Glutamatergic neuron (in vitro differentiated cells): ENCODE results near the gene ARFIP2. TPM values are rescaled to one million over a fixed set of nuclear protein-coding genes. Genes with fewer than 3 reads are reported as not detected.

Experiments
- DNase-seq: peaks from one replicate; pipeline ENCODE4 v3.0.0; 2022
- H3K27ac Mint-ChIP-seq: one replicate; pipeline ENCODE4 v1.8.0; 2020; ENCODE audit warnings: mild to moderate bottlenecking, mixed read lengths, inconsistent platforms; ENCODE audit not compliant: unreplicated experiment
- H3K27me3 Mint-ChIP-seq: one replicate; pipeline ENCODE4 v1.8.0; 2020; ENCODE audit warnings: mild to moderate bottlenecking, moderate library complexity, mixed read lengths, inconsistent platforms; ENCODE audit not compliant: unreplicated experiment
- H3K36me3 Mint-ChIP-seq: one replicate; pipeline ENCODE4 v1.8.0; 2020; ENCODE audit warnings: mild to moderate bottlenecking, mixed read lengths, inconsistent platforms; ENCODE audit not compliant: unreplicated experiment
- H3K4me1 Mint-ChIP-seq: one replicate; pipeline ENCODE4 v1.8.0; 2020; ENCODE audit warnings: mild to moderate bottlenecking, low read depth, mixed read lengths, inconsistent platforms; ENCODE audit not compliant: unreplicated experiment
- H3K4me3 Mint-ChIP-seq: one replicate; pipeline ENCODE4 v1.8.0; 2020; ENCODE audit warnings: mild to moderate bottlenecking, mixed read lengths, inconsistent platforms; ENCODE audit not compliant: unreplicated experiment
- H3K9me3 Mint-ChIP-seq: one replicate; pipeline ENCODE4 v1.8.0; 2020; ENCODE audit warnings: mild to moderate bottlenecking, moderate library complexity, mixed read lengths, inconsistent platforms; ENCODE audit not compliant: unreplicated experiment
- CTCF ChIP-seq: fragments of 200-600 bp; sonication (generic); IDR thresholded peaks from one replicate; pipeline ENCODE4 v1.5.0; 2021; ENCODE audit not compliant: partially characterized antibody, unreplicated experiment
- total RNA-seq: library from RNA; stranded (reverse); fragmentation: NEBNext Ultra II Directional; extraction: Animal tissue kit (Norgen Biotek cat#: 25700); gene quantifications from one replicate; pipeline ENCODE4 v1.2.1, GENCODE V29; 2021; ENCODE audit not compliant: unreplicated experiment

ARFIP2 gene
- total RNA-seq, 1 donor from 2014 or later, result 53.3 TPM

DNA sequence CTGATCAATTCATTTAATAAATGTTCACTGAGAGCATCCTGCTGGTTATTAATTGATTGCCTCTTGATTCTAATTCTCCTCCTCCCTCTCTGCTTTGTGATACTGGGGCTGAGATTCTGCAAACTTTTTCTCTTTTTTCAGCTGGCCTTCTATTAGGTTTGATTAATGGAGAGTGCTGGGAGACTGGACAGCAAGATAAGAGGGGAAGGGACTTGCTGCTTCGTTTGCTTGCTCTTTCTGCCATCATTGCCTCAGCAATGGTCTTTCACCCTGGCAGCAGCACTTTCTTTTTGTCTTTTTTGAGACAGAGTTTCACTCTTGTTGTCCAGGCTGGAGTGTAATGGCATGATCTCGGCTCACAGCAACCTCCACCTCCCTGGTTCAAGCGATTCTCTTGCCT is 23.0 kb upstream of the ARFIP2 start:
- H3K27me3 Mint-ChIP-seq, result no peaks in the 10 kb centered on the region
- DNase-seq, result no peak
- H3K9me3 Mint-ChIP-seq, result no peaks in the 10 kb centered on the region
- no peaks in the 10 kb centered on the region for H3K36me3 Mint-ChIP-seq
- no peak for TF ChIP-seq CTCF
- H3K27ac Mint-ChIP-seq, result no peak overlapping the region
- H3K4me3 Mint-ChIP-seq, result no peak overlapping the region
- H3K4me1 Mint-ChIP-seq, result peaks cover 2% of the 10 kb centered on the region

- H3K27me3 Mint-ChIP-seq, result peaks cover 3% of the 10 kb centered on the region
- no peaks in the 10 kb centered on the region for H3K36me3 Mint-ChIP-seq
- H3K27ac Mint-ChIP-seq, result no peak overlapping the region
- DNase-seq, result no peak
- no peak for TF ChIP-seq CTCF
- H3K9me3 Mint-ChIP-seq, result no peaks in the 10 kb centered on the region
- H3K4me1 Mint-ChIP-seq, result peaks cover 2% of the 10 kb centered on the region
- no peak overlapping the region for H3K4me3 Mint-ChIP-seq
Measured at GRCh38 chr11:6502382-6502781, 21.3 kb upstream of the ARFIP2 start.

GRCh38 chr11:6498544-6498943 is 17.4 kb upstream of the ARFIP2 start:
- peaks cover 3% of the 10 kb centered on the region for H3K27me3 Mint-ChIP-seq
- H3K36me3 Mint-ChIP-seq, result no peaks in the 10 kb centered on the region
- H3K27ac Mint-ChIP-seq, result no peak overlapping the region
- no peak for DNase-seq
- H3K4me1 Mint-ChIP-seq, result no peaks in the 10 kb centered on the region
- H3K9me3 Mint-ChIP-seq, result no peaks in the 10 kb centered on the region
- TF ChIP-seq CTCF, result no peak
- no peak overlapping the region for H3K4me3 Mint-ChIP-seq

DNA sequence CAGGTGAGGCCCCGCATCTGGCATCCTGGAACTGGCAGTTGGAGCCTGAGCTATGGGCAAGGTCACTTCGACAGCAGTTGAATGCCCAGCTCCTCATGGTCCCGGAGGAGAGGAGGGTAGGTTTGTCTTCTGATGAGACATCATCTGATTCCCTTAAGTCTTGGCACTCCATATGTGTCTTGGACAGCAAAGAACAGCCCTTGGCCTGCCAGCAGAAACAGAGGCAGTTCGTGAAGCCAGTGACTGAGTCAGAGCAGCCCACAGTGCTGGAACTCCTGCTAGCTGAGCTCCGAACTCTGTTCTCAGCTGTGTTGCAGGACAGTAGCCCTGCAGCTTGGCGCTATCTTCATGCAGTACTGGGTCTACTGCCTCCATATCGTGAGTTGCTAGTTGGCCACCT is 17.0 kb upstream of the ARFIP2 start:
- Mint-ChIP-seq H3K27me3 (peaks cover 3% of the 10 kb centered on the region), H3K4me3 (no peak overlapping the region), H3K9me3 (peaks cover 2% of the 10 kb centered on the region), H3K4me1 (no peaks in the 10 kb centered on the region), H3K36me3 (no peaks in the 10 kb centered on the region), H3K27ac (no peak overlapping the region)
- no peak for TF ChIP-seq CTCF
- DNase-seq, result no peak

DNA sequence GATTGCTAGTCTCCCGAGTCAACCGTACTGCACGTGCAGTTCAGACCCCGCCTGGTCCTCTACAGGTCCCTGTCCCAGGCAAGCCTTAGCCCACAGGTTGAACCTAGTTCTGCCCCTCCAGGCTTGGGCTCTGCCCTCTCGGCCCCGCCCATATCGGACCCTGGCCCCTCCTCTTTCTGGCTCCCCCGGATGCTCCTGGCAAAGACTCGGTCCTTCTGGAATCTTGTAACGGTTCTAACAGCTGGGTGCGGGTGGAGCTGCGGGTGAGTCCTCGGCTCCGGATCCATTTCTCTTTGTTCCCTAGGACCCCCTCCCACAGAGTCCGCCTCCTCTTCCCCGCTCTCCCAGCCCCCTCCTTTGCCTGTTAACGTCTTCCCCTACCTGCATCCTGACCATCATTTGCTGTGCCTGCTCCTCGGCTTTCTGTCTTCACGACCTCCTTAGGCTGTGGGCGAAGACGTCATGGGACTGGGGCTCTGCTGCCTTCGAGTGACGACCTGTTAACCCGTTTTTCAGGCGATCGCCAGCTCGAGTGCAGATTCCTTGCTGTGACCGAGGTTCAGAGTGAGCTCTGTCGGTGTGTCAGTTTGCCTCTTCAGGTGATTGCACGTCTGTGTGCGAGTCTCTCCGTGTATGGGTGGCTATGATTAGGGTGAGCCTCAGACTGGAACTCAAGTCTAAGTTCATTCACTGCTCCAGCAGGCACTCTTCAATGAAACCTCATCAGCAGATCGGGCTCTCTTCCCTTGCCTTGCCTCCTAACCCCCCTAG is 16.1 kb upstream of the ARFIP2 start, which contains the start of gene DNHD1:
TSS of gene DNHD1 (plus strand) at position 212 of the 771 bp plus-strand sequence. CDS start 936 bp downstream, outside the sequence.
- Mint-ChIP-seq H3K9me3 (peaks cover 2% of the 10 kb centered on the region), H3K4me3 (peak within 1 kb of the TSS; percentile 47), H3K27ac (no peak within 1 kb of the TSS), H3K27me3 (peaks cover 3% of the 10 kb centered on the region), H3K4me1 (no peaks in the 10 kb centered on the region), H3K36me3 (no peaks in the 10 kb centered on the region)
- DNase-seq, result peak; percentile 34
- TF ChIP-seq CTCF, result no peak
